ENCODE results near the gene APBA2.

- TF ChIP-seq EZH2 (IDR thresholded peaks at IDR 0.05; ENCODE audit: borderline replicate concordance, low read length), result no peak
- TF ChIP-seq, protein P1, sequence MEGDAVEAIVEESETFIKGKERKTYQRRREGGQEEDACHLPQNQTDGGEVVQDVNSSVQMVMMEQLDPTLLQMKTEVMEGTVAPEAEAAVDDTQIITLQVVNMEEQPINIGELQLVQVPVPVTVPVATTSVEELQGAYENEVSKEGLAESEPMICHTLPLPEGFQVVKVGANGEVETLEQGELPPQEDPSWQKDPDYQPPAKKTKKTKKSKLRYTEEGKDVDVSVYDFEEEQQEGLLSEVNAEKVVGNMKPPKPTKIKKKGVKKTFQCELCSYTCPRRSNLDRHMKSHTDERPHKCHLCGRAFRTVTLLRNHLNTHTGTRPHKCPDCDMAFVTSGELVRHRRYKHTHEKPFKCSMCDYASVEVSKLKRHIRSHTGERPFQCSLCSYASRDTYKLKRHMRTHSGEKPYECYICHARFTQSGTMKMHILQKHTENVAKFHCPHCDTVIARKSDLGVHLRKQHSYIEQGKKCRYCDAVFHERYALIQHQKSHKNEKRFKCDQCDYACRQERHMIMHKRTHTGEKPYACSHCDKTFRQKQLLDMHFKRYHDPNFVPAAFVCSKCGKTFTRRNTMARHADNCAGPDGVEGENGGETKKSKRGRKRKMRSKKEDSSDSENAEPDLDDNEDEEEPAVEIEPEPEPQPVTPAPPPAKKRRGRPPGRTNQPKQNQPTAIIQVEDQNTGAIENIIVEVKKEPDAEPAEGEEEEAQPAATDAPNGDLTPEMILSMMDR (IDR thresholded peaks at IDR 0.05; ENCODE audit: low read length), result no peak
Observed at GRCh38 chr15:28986108-28986507, 100.3 kb downstream of the APBA2 start.

Data from OCI-LY1 (cell line).